ENCODE results near the gene CORT.

The CORT gene

DNA sequence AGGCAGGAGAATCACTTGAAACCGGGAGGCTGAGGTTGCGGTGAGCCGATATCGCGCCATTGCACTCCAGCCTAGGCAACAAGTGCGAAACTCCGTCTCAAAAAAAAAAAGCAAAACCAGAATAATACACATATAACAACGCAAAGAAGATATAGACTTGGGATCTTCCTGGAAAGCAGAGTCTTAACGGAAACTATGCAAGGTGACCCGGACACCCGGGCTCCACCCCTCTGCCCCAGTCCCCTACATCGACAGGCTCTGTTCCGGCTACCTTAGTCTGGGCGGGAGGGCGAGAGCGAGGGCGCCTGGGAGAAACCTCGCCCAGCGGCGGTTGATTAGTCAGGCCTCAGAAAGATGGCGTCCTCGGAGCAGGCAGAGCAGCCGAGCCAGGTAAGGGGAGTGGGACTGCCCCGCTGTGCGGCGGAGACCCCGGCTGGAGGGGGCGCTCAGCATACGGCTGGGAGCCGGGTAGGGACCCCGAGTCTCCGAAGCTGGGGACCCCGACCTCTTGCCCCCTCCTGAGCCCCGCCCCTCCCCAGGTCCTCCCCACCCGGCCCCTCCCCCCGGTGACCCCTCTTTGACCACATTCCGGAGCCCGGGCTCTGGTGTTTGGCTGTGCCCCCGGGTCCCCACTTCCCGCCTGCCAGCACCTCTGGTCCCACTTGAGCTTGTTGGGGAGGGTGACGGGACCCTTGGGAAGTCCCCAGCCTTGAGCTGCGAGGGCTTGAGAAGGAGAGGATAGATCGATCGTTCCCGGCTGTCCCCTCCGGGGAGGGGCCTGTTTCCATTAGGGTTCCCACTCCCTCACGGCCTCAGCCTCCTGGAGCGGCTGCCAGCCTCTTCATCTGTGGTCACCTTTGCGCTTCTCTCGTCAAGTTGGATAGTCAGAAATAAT lies 25.0 kb downstream of the CORT start, which contains the start of gene PEX14:
Gene PEX14, plus strand, starts transcription at position 338 of the 895 bp plus-strand sequence. Its CDS starts 17 bp downstream, at position 355.
- Histone ChIP-seq H3K9me3 (no peaks in the 10 kb centered on the region), H3K4me1 (peaks cover 0 to 37% (median 25%) of the 10 kb centered on the region in 4 donors), H3K36me3 (peaks cover 0 to under 1% (median 0%) of the 10 kb centered on the region in 3 donors), H3K27me3 (no peaks in the 10 kb centered on the region), H3K27ac (peak within 1 kb of the TSS; percentile 84 to 89), H3K4me3 (peak within 1 kb of the TSS; percentile 88 to 98)
- TF ChIP-seq, protein P1, sequence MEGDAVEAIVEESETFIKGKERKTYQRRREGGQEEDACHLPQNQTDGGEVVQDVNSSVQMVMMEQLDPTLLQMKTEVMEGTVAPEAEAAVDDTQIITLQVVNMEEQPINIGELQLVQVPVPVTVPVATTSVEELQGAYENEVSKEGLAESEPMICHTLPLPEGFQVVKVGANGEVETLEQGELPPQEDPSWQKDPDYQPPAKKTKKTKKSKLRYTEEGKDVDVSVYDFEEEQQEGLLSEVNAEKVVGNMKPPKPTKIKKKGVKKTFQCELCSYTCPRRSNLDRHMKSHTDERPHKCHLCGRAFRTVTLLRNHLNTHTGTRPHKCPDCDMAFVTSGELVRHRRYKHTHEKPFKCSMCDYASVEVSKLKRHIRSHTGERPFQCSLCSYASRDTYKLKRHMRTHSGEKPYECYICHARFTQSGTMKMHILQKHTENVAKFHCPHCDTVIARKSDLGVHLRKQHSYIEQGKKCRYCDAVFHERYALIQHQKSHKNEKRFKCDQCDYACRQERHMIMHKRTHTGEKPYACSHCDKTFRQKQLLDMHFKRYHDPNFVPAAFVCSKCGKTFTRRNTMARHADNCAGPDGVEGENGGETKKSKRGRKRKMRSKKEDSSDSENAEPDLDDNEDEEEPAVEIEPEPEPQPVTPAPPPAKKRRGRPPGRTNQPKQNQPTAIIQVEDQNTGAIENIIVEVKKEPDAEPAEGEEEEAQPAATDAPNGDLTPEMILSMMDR (IDR thresholded peaks at IDR 0.05): no peak
- intact Hi-C loops (cut with DNase I; ENCODE audit: low total_unique reads): no loop called here
- peak; percentile 84 to 89 for DNase-seq

DNA sequence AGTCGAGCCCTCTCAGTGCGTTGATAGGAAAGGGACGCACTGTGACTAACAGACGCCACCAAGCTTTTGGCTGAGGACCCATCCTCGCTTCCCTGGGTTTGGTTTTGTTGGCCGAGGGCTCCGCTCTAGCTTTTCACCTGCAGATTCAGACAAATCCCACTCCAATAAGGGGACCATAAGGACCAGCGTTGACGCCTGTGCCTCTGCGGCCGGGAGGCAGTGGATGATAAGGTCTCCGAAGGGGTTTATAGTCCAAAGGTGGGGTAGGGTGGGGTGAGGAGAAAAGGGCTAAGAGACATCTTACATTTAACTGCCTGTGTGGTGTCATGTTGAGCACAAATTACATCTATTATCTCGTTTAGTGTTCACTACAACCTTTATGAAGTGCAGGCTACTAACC lies 25.7 kb downstream of the CORT start:
- Histone ChIP-seq H3K9me3 (no peaks in the 10 kb centered on the region), H3K4me1 (peaks cover 0 to 37% (median 25%) of the 10 kb centered on the region in 4 donors), H3K27ac (peak overlapping the region; percentile 84 to 89), H3K36me3 (no peaks in the 10 kb centered on the region), H3K4me3 (peak overlapping the region; percentile 88 to 98), H3K27me3 (no peaks in the 10 kb centered on the region)
- TF ChIP-seq, protein P1 (IDR thresholded peaks at IDR 0.05): no peak
- DNase-seq: no peak
- intact Hi-C loops (cut with DNase I; ENCODE audit: low total_unique reads): no loop called here

DNA sequence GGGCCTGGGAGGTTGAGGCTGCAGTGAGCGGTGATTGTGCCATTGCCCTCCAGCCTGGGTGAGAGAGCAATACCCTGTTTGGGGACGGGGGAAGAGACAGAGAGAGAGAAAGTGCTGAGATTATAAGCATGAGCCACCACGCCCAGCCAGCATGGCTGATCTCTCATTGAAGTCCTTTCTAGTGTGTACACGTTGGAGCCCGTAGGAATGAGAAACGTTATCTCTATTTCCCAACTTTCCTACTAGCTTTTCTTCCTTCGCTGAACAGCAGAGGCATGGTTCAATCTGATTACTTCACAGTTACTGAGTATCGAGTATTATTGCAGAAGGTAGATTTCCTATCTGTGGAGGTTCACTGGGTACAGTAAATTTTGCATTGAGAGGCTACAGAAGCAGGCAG lies 29.5 kb downstream of the CORT start:
- no peaks in the 10 kb centered on the region for H3K27me3 ChIP-seq
- intact Hi-C loops (cut with DNase I; ENCODE audit: low total_unique reads): no loop called here
- no peak overlapping the region for H3K4me3 ChIP-seq
- H3K27ac ChIP-seq: no peak overlapping the region
- TF ChIP-seq, protein P1 (IDR thresholded peaks at IDR 0.05): no peak
- DNase-seq: no peak
- no peaks in the 10 kb centered on the region for H3K36me3 ChIP-seq
- no peaks in the 10 kb centered on the region for H3K9me3 ChIP-seq
- peaks cover 0 to 21% (median 11%) of the 10 kb centered on the region in 4 donors for H3K4me1 ChIP-seq

DNA sequence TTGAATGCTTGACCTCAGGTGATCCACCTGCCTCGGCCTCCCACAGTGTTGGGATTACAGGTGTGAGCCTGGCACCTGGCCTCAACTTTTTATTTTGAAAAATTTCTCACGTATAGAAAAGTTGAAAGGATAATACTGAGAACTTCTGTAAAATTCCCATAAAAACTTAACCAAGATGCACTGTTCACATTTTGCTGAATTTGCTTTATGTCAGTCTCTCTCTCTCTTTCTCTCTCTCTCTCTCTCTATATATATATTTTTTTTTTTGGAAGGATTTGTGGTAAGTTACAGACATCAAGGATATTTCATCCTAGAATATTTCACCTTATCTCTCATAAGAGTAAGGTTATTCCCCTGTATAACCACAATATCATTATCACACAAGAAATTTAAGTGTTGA lies 30.8 kb downstream of the CORT start:
- H3K9me3 ChIP-seq: no peaks in the 10 kb centered on the region
- H3K27ac ChIP-seq: no peak overlapping the region
- no peak for DNase-seq
- no peaks in the 10 kb centered on the region for H3K27me3 ChIP-seq
- H3K4me3 ChIP-seq: no peak overlapping the region
- H3K36me3 ChIP-seq: no peaks in the 10 kb centered on the region
- TF ChIP-seq, protein P1 (IDR thresholded peaks at IDR 0.05): no peak
- intact Hi-C loops (cut with DNase I; ENCODE audit: low total_unique reads): no loop called here
- H3K4me1 ChIP-seq: peaks cover 0 to 14% (median 9%) of the 10 kb centered on the region in 4 donors

DNA sequence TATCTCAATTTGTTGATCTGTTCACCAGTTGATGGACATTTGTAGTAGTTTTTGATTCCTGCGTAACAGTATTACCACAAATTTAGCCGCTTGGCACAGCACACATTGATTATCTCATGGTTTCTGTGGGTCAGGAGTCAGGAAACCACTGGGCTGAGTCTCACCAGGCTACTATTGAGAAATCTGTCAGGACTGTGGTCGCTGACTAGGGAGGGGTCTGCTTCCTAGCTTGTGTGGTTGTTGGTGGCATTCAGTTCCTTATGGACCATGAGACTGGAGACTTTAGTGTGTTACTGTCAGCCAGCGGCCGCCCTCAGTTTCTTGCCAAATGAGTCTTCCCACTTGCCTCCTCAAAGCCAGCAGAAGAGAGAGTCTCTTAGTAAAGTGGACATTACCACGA lies 34.7 kb downstream of the CORT start:
- no peak for DNase-seq
- no peak overlapping the region for H3K4me3 ChIP-seq
- H3K4me1 ChIP-seq: no peaks in the 10 kb centered on the region
- H3K36me3 ChIP-seq: no peaks in the 10 kb centered on the region
- no peaks in the 10 kb centered on the region for H3K9me3 ChIP-seq
- no peak overlapping the region for H3K27ac ChIP-seq
- H3K27me3 ChIP-seq: no peaks in the 10 kb centered on the region
- intact Hi-C loops (cut with DNase I; ENCODE audit: low total_unique reads): no loop called here
- TF ChIP-seq, protein P1 (IDR thresholded peaks at IDR 0.05): no peak
